A673 (cell line): ENCODE data around the gene TTLL11. TPM values are rescaled to one million over a fixed set of nuclear protein-coding genes. Genes with fewer than 3 reads are reported as not detected.

Experiments
- BruUV-seq: library from RNA; stranded (reverse); fragments of 400-500 nt; replicated peaks from 2 replicates; lab custom pipeline; 2021; lab: Mats Ljungman, UMichigan
- CTCF ChIA-PET: fragments of 300-600 bp; sonication (Branson Sonifier 250); formaldehyde crosslinking; loops from one replicate; lab custom pipeline; 2022; ENCODE audit warnings: antibody characterized with exemption; lab: Charles Lee
- POLR2A ChIA-PET: fragments of 300-600 bp; sonication (Branson Sonifier 250); formaldehyde crosslinking; loops from one replicate; lab custom pipeline; 2022; ENCODE audit warnings: antibody characterized with exemption; ENCODE audit not compliant: low non-redundant PET; lab: Charles Lee
- DNase-seq: peaks from one replicate; pipeline ENCODE4 v3.0.0-alpha.2; 2015; ENCODE audit warnings: low spot score
- H3K27ac ChIP-seq: fragments of 200-600 bp; sonication (generic); 2 replicates; pipeline ENCODE4 v1.5.1; 2016; ENCODE audit warnings: mixed run types, low read depth, mild to moderate bottlenecking, mixed read lengths, antibody characterized with exemption, low read length; ENCODE audit not compliant: poor library complexity, severe bottlenecking
- H3K27me3 ChIP-seq: fragments of 200-600 bp; sonication (generic); replicated peaks from 2 replicates; pipeline ENCODE4 v1.6.1; 2017; ENCODE audit warnings: mixed run types, low read depth, mild to moderate bottlenecking, mixed read lengths, antibody characterized with exemption, low read length; ENCODE audit not compliant: insufficient read depth, poor library complexity
- H3K36me3 ChIP-seq: fragments of 200-600 bp; sonication (generic); 2 replicates; pipeline ENCODE4 v1.6.1; 2016; ENCODE audit warnings: mixed run types, mild to moderate bottlenecking, mixed read lengths, antibody characterized with exemption, low read length; ENCODE audit not compliant: insufficient read depth, poor library complexity, severe bottlenecking
- H3K4me1 ChIP-seq: fragments of 200-600 bp; sonication (generic); 2 replicates; pipeline ENCODE4 v1.6.1; 2017; ENCODE audit warnings: mixed run types, mild to moderate bottlenecking, mixed read lengths, antibody characterized with exemption, low read length; ENCODE audit not compliant: insufficient read depth, poor library complexity, severe bottlenecking
- H3K4me3 ChIP-seq: fragments of 200-600 bp; sonication (generic); 2 replicates; pipeline ENCODE4 v1.5.1; 2016; ENCODE audit warnings: low read depth, mixed run types, mild to moderate bottlenecking, mixed read lengths, low read length; ENCODE audit not compliant: poor library complexity, severe bottlenecking
- H3K9me3 ChIP-seq: fragments of 200-600 bp; sonication (generic); 2 replicates; pipeline ENCODE4 v1.6.1; 2016; ENCODE audit warnings: mixed run types, low read depth, mild to moderate bottlenecking, mixed read lengths, antibody characterized with exemption, low read length; ENCODE audit not compliant: poor library complexity, severe bottlenecking
- CTCF ChIP-seq: fragments of 300-800, 200-600 bp; sonication (generic); conservative IDR thresholded peaks from 2 replicates; pipeline ENCODE4 v1.5.1; 2017; ENCODE audit warnings: low read depth, mild to moderate bottlenecking, antibody characterized with exemption, low read length, moderate library complexity, mixed read lengths
- EZH2 ChIP-seq: fragments of 200-600 bp; sonication (generic); IDR thresholded peaks from 2 replicates; pipeline ENCODE4 v1.6.1; 2017; ENCODE audit warnings: borderline replicate concordance, low read depth, mild to moderate bottlenecking, mixed read lengths, antibody characterized with exemption, low read length; ENCODE audit not compliant: poor library complexity, severe bottlenecking
- intact Hi-C: fragments of 100-400 bp; cut with micrococcal nuclease; formaldehyde crosslinking; loops from one replicate; pipeline ENCODE4 v1.10.0; 2022; ENCODE audit not compliant: unreplicated experiment
- total RNA-seq: library from RNA; stranded (reverse); gene quantifications from 2 replicates; pipeline ENCODE4 v1.2.3, GENCODE V29; 2021

TTLL11 gene
- total RNA-seq, 1 experiment from 2014 or later: 3.0 TPM

- peaks cover 11% of the 10 kb centered on the region for H3K4me1 ChIP-seq
- no peaks in the 10 kb centered on the region for H3K9me3 ChIP-seq
- peaks cover 11% of the 10 kb centered on the region for H3K27me3 ChIP-seq
- H3K4me3 ChIP-seq: no peak overlapping the region
- no peak for DNase-seq
- intact Hi-C loops: loop anchor here (5.0 kb wide), 1 partner anchor 330 kb away; no protein-coding TSS in a partner anchor
- TF ChIP-seq CTCF (no peak), EZH2 (no peak)
- H3K27ac ChIP-seq: no peak overlapping the region
- no peaks in the 10 kb centered on the region for H3K36me3 ChIP-seq
- ChIA-PET CTCF (interaction anchor here (0.9 to 5.2 kb wide), 3 partner anchors 16 to 228 kb away, joined by 3 to 42 read pairs (median 9); no protein-coding TSS in a partner anchor), POLR2A (no interaction called here)
- no TSS peak for BruUV-seq
Observed at GRCh38 chr9:122122468-122122867, 29.4 kb upstream of the TTLL11 start.

GRCh38 chr9:122121931-122122330 lies 28.8 kb upstream of the TTLL11 start:
- peaks cover 11% of the 10 kb centered on the region for H3K27me3 ChIP-seq
- POLR2A ChIA-PET: no interaction called here

GRCh38 chr9:122121391-122121790 lies 28.3 kb upstream of the TTLL11 start:
- peaks cover 10% of the 10 kb centered on the region for H3K27me3 ChIP-seq
- peaks cover 4% of the 10 kb centered on the region for H3K4me1 ChIP-seq
- no peak overlapping the region for H3K27ac ChIP-seq
- no peaks in the 10 kb centered on the region for H3K9me3 ChIP-seq
- TF ChIP-seq EZH2 (no peak), CTCF (no peak)
- POLR2A ChIA-PET: no interaction called here
- CTCF ChIA-PET: interaction anchor here (1.2 to 5.2 kb wide), 3 partner anchors 10 to 23 kb away, joined by 3 to 42 read pairs (median 3); no protein-coding TSS in a partner anchor
- no peaks in the 10 kb centered on the region for H3K36me3 ChIP-seq
- BruUV-seq: no TSS peak
- DNase-seq: no peak
- no peak overlapping the region for H3K4me3 ChIP-seq
- intact Hi-C loops: loop anchor here (5.0 kb wide), 1 partner anchor 331 kb away; no protein-coding TSS in a partner anchor

More at GRCh38 chr9:122121931-122122330, 28.8 kb upstream of the TTLL11 start:
- Histone ChIP-seq H3K9me3 (no peaks in the 10 kb centered on the region), H3K27ac (no peak overlapping the region), H3K36me3 (no peaks in the 10 kb centered on the region), H3K4me1 (peaks cover 9% of the 10 kb centered on the region), H3K4me3 (no peak overlapping the region)
- TF ChIP-seq EZH2 (no peak), CTCF (no peak)
- DNase-seq: no peak
- CTCF ChIA-PET: interaction anchor here (1.2 to 5.2 kb wide), 3 partner anchors 9 to 23 kb away, joined by 3 to 42 read pairs (median 3); no protein-coding TSS in a partner anchor
- intact Hi-C loops: loop anchor here (5.0 kb wide), 1 partner anchor 330 kb away; no protein-coding TSS in a partner anchor
- no TSS peak for BruUV-seq
